ENCODE results near the gene KRTAP10-5.

The KRTAP10-5 gene

DNA sequence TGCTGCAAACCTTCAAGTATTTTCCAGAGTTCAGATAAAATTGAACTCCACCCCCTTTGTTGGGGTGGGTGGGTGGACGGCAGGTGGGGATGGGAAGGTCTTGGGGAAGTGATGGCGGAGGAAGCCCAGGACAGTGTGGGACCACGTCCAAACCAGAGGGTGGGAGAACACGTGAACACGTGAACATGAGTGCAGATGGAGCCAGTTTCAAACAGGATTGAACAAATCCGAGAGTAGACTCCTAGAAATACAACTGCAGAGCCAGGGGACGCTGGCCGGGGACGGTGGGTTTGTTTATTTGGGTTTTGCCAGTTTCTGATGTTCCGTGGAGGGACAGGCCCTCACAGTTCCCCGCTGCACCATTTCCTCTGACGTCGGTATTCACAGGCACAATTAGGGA, 32.0 kb downstream of the KRTAP10-5 start:
- FAIRE-seq = no peak

DNA sequence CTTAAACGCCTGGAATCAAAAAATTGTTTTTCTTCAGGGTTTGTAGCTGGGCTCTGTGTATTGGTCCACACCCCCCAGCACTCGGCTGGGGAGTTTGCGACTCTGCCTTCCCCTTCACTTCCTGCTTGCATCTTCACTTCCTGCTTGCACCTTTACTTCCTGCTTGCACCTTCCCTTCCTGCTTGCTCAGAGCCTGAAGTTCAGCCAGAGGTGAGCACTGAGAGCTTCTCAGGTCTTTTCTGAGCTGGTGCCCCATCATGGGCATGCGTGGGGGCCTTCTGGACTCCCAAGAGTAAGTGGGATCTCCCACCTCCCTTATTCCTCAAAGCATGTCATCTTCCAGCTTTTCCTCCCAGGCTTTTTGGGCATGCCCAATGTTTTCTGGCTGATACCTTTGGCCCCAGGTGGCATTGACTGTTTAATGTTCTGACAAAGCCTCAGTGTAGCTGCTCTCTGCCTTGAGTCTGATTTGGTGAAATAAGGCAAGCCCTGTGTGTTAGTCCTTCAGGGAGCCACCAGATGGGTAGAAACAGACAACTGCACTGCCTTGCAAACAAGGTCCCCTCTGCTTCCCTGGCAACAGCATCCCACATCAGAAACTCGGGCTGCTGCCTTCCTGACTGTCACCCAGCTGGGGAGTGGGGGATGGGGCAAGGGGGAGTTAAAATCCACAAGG, 32.6 kb downstream of the KRTAP10-5 start:
- no peak for FAIRE-seq

DNA sequence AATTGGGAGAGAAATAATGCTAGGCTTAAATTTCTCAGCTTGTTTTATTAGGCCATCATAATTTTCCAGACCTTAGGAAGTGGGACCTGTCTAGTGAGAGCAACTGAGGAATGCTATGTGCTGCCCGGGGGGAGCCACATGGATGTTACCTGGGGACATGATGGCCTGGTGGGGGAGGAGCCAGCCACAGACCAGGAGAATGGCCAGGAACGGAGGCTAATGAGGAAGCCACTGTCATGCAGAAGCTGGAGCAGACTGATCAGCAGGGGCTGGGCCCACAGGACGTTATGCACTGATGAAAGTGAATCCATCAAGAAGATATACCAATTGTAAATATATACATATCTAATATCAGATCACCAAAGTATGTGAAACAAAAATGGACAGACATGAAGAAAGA, 35.8 kb downstream of the KRTAP10-5 start:
- no peak for FAIRE-seq

DNA sequence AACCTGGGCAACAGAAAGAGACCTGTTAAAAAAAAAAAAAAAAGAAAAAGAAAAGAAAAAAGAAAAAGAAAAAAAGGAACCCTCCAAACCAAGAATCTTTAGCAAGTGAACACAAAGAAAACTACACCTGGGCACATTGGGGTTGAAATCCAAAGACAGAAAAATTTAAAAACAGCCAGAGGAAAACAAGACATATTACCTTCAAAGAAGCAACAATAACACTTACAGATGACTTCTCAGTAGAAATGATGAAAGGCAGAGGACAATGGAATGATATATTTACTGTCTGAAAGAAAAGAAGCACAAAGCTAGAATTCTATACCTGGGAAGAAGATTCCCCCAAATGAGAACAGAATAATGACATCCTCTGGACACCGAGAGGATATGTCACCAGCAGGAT, 37.7 kb downstream of the KRTAP10-5 start:
- FAIRE-seq = no peak

DNA sequence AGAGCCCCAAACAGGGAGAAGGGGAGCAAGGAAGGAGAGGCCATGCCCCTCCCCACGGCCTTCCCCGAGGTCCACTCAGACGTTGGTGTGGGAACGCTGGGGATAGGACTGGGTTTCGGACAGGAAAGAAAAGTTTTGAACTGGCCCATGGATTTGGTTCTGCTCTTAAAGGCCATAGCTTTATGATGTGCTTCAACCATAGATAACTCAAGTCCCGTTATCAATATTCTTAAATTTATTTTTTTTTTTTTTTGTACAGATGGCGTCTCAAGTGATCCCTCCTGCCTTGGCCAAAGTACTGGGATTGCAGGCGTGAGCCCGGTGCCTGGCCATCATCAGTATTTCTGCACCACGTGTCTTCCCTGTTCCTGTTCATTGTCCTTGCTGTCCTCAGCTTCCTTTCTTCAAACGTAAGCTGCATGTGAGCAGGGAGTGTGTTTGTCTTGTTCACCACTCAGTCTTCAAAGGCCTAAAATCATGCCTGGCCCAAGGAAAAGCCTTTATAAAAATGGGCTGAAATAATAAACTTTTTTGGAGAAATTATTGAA, 39.6 kb downstream of the KRTAP10-5 start:
- no peak for FAIRE-seq

DNA sequence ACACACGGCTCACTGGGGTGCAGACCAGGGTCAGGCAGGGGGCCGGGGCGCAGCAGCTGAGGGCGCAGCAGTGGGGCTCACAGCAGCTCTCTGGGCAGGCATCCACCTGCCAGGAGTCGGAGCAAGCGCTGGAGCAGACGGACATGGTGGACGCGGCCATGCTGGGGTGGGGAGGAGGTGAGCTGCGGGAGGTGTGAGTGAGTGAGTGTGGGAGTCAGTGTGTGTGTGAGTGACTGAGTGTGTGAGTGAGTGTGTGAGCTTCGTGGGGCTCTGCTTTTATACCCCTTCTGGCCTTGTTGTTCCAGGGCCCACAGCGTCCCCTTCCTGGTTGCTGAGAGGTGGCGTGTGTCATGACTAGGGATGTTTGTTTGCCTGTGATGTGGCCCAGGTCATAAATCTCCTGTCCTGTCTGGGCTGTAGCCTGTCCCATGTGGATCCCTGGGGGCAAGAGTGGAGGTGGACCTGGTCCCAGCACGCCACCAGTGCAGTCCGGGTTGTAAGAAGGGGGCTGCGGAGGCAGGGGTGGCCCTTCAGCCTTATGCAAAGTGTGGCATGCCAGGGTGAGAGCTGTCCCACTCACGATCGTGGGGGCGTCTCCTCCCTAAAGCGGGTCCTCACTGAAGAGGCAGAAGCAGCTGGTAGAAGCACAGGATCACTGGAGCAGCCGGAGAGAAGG, 40.3 kb downstream of the KRTAP10-5 start, which contains the start of gene KRTAP10-1:
Gene KRTAP10-1, minus strand, starts transcription at position 205 of the 676 bp plus-strand sequence. Its CDS starts 45 bp downstream, at position 160.
- FAIRE-seq = no peak

DNA sequence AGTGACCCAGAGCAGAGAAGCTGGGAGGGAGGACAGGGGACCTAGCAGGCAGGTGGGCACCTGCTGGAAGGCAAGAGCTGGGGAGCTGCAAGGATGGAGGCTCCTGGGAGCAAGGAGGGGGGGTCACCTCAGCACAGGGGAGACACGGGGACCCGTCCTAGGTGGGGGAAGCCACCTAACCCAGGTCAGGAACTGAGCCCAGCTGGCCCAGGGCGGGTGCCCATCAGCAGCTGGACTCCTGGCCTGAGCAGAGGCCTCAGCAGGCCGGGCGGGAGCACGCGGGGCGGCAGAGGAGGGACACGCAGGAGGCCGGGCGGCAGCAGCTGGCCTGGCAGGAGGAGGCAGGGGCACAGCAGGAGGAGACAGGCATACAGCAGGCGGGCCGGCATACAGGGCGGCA, 41.4 kb downstream of the KRTAP10-5 start:
- FAIRE-seq = no peak

DNA sequence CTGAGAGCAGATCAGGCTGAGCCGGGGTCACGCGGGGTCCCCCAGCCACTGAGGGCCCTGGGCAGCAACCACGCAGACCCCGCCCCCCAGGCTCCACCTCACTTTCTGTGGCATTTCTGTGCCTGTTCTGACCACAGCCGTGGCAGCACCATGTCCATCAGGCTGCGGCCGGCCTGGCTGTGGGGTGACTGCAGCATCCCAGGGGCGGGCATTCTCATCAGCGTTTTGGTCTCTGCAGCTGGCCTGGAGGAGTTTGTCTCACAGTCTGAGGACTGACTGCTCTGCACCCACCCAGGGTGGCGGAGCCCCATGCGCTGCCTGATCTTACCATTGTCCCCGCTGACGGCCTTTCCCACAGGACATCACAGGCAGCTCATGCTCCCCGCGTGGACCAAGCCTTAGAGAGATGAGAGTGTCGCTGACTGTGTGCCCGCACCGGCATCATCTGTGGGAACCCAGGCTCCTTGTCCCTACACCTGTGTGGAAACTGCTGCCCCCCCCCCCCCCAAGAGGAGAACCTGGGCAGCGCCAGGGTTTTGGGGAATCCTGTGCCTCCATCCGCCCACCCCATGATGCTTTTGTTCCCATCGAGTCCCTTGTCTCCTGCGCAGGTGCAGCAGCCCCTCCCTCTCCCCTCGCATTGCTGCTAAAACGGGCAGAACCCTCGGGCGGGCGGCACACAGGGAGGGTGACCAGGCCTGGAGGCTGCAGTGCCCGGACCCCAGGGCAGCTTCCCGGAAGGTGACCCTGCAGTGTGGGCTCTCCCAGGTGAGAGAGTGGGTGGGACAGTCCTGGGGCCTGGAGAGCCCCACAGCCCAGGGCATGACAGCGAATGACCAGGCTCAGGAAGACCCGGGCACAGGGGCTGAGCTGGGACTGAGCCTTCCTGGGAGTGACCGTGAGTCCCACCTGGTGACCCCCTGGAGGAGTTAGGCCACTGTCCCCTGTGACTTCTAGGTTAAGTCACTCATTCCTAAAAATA, 42.2 kb downstream of the KRTAP10-5 start:
- no peak for FAIRE-seq

DNA sequence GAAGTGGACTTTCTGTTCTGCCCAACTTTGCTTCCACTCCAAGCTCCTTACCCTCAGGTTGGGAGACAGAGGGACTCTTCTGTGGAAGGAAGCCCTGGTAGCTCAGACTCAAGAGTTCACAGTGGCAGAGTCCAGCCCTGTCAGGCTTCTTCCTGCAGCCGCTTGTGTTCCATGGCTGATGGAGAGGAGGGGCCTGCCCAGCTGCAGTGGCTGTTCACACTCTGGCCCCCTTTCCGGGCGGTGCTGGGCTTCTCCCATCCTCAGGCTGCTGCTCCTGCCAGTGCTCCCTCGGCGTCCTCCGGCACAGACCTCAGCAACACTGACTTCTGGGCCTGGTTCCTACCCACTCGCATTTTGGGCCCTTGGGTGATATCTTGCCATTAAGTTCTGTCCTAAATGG, 44.4 kb downstream of the KRTAP10-5 start:
- no peak for FAIRE-seq

DNA sequence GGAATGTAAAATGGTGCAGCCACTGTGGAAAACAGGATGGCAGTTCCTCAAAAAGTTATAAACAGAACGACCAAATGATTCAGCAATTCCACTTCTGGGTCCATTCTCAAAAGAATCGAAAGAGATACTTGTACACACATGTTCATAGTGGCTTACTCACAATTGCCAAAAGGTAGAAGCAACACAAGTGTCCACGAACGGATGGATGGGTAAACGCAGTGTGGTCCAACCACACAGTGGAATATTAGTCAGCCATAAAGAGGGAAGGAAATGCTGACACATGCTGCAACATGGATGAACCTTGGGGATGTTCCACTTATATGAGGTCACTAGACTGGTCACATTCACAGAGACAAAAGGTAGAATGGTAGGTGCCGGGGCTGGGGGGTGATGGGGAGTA, 45.7 kb downstream of the KRTAP10-5 start:
- FAIRE-seq = no peak

DNA sequence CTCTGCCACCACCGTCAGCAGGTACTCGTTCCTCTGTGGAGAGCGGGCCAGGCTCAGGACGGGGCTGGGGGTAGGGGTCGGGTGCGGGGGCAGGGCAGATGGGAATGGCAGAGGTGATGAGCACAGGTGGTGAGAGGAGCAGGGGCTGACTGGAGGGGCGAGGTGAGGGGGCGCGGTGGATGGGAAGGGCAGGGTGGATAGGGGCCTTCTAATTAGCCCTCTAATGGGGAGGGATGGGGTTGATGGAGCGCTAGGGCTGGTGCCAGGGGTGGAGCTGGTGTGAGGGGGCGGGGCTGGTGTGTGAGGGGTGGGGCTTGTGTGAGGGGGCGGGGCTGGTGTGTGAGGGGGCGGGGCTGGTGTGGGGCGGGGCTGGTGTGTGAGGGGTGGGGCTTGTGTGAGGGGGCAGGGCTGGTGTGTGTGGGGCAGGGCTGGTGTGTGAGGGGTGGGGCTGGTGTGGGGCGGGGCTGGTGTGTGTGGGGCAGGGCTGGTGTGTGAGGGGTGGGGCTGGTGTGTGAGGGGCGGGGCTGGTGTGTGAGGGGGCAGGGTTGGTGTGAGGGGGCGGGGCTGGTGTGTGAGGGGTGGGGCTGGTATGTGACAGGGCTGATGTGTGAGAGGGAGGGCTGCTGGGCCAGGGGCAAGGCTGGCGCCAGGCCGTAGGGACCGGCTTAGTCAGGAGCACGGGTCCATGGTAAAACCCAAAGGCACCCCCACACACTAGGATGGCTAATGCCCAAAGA, 46.3 kb downstream of the KRTAP10-5 start:
- FAIRE-seq = no peak

DNA sequence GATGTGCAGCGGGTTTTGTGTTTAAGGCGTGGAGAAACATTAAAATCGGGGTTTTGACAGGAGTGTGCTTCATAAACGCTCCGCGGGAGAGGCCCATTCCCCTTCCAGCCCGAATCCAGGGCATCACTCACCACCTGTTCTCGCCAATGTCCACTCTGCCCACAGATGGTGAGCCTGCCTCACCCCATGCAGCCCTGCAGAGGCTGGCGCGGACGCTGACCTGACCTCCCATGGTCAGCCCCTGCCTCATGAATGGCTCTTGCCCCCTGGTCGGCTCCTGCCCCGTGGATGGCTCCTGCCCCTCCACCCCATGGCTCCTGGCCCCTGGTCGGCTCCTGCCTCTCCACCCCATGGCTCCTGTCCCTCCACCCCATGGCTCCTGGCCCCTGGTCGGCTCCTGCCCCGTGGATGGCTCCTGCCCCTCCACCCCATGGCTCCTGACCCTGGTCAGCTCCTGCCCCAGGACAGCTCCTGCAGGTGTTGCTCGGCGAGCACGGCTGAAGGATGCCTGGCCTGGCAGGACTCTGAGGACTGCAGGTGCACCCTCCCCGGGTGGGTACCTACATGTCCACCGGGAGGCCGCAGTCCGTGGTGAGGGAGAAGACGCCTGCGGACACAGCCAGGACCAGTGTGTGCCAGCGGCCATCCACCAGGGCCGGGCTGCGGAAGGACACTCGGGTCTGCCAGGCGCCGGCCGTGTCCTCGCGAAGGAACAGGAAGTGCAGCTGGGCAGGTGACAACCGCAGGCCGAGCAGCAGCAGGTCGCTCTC, 47.1 kb downstream of the KRTAP10-5 start:
- FAIRE-seq = no peak

DNA sequence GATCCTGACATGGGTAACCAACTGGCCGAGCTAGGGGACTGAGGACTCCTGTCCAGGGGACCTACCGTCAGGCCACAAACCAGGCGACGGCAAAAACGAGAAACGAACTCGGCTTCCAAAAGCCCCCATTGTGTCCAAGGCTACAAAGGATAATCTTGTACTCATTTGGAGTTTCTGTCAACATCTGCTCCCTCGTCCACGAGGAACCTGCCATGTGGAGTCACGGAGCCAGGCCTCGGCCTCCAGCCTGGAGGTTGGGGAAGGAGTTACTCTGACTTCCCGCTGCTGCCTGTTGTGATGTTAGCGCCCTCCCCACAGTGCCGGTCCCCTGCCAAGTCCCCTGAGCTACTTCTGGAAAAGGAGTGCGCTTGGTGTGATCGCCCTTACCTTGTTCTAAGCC, 47.7 kb downstream of the KRTAP10-5 start:
- FAIRE-seq = no peak

DNA sequence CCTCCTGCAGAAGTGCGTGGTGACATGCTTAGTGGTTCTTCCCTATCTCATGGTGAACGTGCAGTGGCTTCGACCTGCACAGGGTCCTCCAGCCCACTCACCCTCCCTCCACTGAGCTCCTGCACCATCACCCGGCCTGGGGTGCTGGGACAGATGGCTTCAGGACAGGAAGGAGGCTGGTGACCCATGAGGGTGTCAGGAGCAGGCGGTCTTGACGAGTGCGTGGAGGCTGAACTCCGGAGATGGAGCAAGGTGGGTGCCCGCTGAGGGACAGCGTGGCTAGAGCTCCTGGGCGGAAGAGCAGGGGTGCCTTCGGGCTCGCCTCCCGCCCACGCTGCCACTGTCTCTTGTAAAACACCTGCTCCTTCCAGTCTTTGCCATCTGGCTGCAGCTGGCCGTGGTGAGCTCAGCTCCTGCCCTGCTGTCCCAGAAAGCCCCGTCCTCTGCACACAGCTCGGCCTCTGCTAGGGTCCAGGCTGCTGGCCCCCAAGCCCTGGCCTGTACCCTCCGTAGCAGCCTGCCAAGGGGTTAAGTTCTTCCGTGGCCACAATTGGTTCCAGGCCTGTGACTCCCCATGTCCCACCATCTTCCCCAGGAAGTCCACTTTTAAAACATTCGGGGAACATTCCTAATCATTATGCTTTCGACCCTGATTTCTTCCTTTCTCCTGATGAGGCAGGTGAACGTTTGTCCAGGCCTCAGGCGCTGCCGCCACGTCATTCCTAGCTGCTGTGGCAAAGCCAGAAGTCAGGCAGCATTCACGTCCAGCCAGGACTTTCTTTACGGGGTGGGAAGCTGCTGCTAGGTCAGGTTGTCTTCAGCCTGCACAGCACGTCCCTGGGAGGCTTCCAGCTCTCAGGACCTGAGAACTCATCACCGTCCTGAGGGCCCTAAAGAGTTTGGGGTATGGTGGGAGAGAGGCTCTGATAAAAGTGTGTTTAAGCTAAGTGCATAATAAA, 48.5 kb downstream of the KRTAP10-5 start:
- FAIRE-seq = no peak

DNA sequence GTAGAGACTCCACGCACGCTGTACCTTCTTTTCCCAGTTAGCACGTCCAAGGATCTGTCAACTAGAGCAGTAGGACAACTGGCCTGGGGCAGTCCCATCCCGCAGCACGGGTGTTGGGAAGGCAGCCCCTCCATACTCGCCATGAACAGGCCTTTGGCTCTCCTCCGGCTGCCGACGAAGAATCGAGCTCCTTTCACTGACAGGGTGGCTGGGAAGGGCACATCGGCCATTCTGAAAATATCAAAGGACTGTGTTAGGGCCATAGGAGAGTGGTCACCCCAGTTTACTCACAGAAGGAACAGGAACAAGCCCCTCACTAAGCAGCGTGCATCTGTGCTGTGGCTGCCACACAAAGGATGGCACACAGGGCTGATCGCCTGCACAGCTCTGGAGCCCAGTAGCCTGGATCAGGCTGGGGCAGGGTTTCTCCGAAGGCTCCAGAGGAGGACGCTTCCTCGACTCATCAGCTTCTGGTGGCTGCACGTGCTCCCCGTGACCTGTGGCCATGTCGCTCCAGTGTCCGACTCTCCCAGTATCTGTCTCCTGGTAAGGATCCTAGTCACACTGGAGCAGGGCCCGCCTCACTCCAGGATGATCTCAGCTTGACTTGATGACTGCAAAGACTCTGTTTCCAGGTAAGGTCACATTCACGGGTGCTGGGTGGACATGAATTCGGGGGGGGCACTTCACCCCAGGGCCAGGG, 49.4 kb downstream of the KRTAP10-5 start:
- no peak for FAIRE-seq

DNA sequence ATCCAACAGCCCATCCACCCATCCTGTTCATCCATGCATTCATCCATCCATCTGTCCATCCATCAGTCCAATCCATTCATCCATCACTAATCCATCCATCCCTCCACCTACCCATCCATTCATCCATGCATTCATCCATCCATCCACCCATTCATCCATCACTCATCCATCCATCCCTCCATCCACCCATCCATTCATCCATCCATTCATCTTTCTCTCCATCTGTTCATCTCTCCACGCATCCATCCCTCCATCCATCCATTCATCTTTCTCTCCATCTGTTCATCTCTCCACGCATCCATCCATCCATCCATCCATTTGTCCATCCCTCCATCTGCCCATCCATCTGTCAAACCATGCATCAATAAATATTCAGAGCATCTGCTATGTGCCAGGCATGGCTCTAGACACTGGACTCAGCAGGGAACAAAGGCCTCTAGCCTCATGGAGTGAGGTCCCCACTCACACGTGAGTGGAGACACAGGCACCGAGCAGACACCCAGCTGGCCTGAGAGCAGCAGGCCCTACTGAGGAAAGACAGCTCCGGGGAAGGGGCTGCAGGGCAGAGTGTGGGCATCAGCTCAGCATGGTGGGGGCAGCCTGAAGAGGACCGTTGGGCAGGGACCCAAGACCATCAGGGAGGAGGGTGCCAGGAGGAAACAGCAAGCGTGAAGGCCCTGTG, 50.0 kb downstream of the KRTAP10-5 start:
- no peak for FAIRE-seq

DNA sequence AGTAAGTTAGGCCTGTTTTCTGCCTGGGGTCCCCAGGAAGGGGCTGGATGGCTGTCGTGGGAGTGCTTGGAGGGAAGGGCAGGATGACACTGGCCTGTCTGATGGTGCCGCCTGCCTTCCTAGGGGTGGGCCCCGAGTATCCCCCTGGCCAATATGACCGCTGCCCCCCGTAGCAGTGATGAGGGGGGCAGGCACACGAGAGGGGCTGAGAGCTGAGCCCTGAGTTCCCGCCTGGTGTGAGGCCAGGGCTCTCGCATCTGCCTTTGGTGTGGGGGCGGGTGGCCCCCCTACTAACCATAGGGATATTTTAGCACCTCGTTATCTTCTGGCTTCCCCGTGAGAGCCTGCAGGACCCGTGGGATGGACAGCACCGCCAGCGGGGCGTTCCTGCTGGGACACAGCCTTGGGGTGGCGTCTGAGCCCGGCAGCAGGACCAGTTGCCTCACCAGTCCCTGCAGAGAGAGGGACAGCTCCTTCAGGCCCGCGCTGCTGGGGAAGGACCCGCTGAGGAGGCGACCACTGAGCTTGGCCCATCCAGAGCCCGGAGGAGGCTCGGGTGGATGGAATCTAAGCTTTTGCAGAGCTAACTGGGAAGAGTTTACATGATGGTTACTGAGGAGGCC, 50.8 kb downstream of the KRTAP10-5 start:
- FAIRE-seq = no peak

Data from colon (tissue), 2 donors.